Omental fat pad (tissue), 4 donors: ENCODE measurements around the gene MGST2. TPM values are rescaled to one million over a fixed set of nuclear protein-coding genes. Genes with fewer than 3 reads are reported as not detected.
"Not testable (repeated sequence)": the region's sequence is repeated elsewhere in the genome, so short reads cannot be mapped to it uniquely, and the experiment has no call there.

ENCODE experiments used
- ATAC-seq: fragments of 150-250 bp; one replicate; pipeline ENCODE4 v1.9.1; 2016; ENCODE audit warnings: mild to moderate bottlenecking, moderate library complexity; ENCODE audit not compliant: low FRiP score
- DNase-seq: peaks from one replicate; pipeline ENCODE4 v3.0.0-alpha.2; 2019; ENCODE audit warnings: low spot score
- CTCF ChIP-seq, 3 donors: fragments of 450-650 bp; IDR thresholded peaks; one replicate each; pipeline ENCODE4 v1.5.1; 2016 to 2017; ENCODE audit warnings: antibody characterized with exemption in 3 of 3, mild to moderate bottlenecking in 3 of 3, moderate library complexity in 2 of 3
- total RNA-seq, 4 donors: library from RNA; depleted of rRNA; stranded (reverse); fragments of >200 nt; gene quantifications; one replicate each; pipeline ENCODE4 v1.1.0, GENCODE V29; 2016

The MGST2 gene
- total RNA-seq, 4 donors from 2014 or later: 24.6 to 83.1 (median 45.4) TPM

GRCh38 chr4:139625482-139625881 is 40.1 kb upstream of the MGST2 start:
- DNase-seq (no peak), ATAC-seq (no peak)
- TF ChIP-seq CTCF (IDR thresholded peaks at IDR 0.05): no peak

- DNase-seq (no peak), ATAC-seq (no peak)
- TF ChIP-seq CTCF (IDR thresholded peaks at IDR 0.05): no peak
Observed at GRCh38 chr4:139628184-139629012, 37.2 kb upstream of the MGST2 start.

- ATAC-seq (no peak), DNase-seq (no peak)
- no peak for TF ChIP-seq CTCF (IDR thresholded peaks at IDR 0.05)
Observed at GRCh38 chr4:139629436-139630125, 36.0 kb upstream of the MGST2 start.

GRCh38 chr4:139630126-139630495 is 35.5 kb upstream of the MGST2 start:
- no peak for TF ChIP-seq CTCF (IDR thresholded peaks at IDR 0.05)
- no peak for ATAC-seq
- DNase-seq: no peak

GRCh38 chr4:139630991-139631390 is 34.6 kb upstream of the MGST2 start:
- TF ChIP-seq CTCF (IDR thresholded peaks at IDR 0.05): no peak
- ATAC-seq (no peak), DNase-seq (no peak)

- ATAC-seq: no peak
- no peak for TF ChIP-seq CTCF (IDR thresholded peaks at IDR 0.05)
- no peak for DNase-seq
Observed at GRCh38 chr4:139631791-139632190, 33.8 kb upstream of the MGST2 start.

GRCh38 chr4:139632739-139633138 is 32.9 kb upstream of the MGST2 start:
- not testable (repeated sequence) for DNase-seq, ATAC-seq
